Right lobe of liver (tissue), 4 donors: Measurements from ENCODE around the gene STK33.

Source experiments
- POLR2A ChIP-seq: fragments of 450-650 bp; IDR thresholded peaks from one replicate; pipeline ENCODE4 v1.6.1; 2017; ENCODE audit warnings: antibody characterized with exemption, mild to moderate bottlenecking
- TF ChIP-seq, protein P1 (sequence below), 4 donors: fragments of 200-600 bp in 3 of 4; fragments of 450-650 bp in 1 of 4; IDR thresholded peaks; one replicate each; pipeline versions ENCODE4 v1.5.1 to v1.8.0; 2016 to 2022; ENCODE audit warnings: antibody characterized with exemption in 4 of 4, mild to moderate bottlenecking in 2 of 4
- donor health status: DM: no; HTN: no; CAD: no.
- donor health status: DM: no; HTN: no; CAD: no.
- donor health status: DM: no; HTN: yes; CAD: no.

DNA sequence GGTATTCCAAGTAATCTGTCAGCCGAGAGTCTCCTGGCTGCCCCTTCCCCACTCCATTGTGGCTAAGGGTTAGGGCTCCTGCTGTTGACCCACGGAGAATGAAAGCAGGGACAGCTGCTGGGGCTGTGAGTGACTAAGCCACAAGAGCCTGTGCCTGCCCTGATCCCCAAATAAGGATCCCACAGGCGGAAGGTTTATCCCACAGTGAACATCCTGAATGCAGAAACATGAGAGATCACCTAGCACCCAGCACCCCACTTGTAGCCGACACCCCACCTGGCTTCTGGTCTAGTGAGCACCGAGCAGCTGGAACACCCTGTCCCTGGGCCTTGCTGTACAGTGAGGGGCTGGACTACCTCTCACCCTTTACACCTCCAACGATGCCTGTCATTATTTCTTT, 212.7 kb downstream of the STK33 start:
- TF ChIP-seq, protein P1, sequence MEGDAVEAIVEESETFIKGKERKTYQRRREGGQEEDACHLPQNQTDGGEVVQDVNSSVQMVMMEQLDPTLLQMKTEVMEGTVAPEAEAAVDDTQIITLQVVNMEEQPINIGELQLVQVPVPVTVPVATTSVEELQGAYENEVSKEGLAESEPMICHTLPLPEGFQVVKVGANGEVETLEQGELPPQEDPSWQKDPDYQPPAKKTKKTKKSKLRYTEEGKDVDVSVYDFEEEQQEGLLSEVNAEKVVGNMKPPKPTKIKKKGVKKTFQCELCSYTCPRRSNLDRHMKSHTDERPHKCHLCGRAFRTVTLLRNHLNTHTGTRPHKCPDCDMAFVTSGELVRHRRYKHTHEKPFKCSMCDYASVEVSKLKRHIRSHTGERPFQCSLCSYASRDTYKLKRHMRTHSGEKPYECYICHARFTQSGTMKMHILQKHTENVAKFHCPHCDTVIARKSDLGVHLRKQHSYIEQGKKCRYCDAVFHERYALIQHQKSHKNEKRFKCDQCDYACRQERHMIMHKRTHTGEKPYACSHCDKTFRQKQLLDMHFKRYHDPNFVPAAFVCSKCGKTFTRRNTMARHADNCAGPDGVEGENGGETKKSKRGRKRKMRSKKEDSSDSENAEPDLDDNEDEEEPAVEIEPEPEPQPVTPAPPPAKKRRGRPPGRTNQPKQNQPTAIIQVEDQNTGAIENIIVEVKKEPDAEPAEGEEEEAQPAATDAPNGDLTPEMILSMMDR (IDR thresholded peaks at IDR 0.05) = no peak
- TF ChIP-seq POLR2A = no peak
